K562 (cell line): ENCODE measurements around the gene CCL22. TPM values are rescaled to one million over a fixed set of nuclear protein-coding genes. Genes with fewer than 3 reads are reported as not detected.

Source experiments
- HBP1 ChIP-seq: fragments of 450-650 bp; formaldehyde crosslinking; IDR thresholded peaks from 2 replicates; pipeline ENCODE4 v1.4.0; 2022; ENCODE audit warnings: missing genetic modification characterization
- HDAC1 ChIP-seq, 2 experiments: fragments of 450-650 bp; IDR thresholded peaks; 2 replicates each; pipeline ENCODE4 v1.6.1; 2016 to 2017; ENCODE audit warnings: inconsistent platforms in 1 of 2, mild to moderate bottlenecking in 1 of 2, moderate library complexity in 1 of 2
- HMGXB4 ChIP-seq: sonication (generic); formaldehyde crosslinking; IDR thresholded peaks from 2 replicates; pipeline ENCODE4 v1.8.1; 2023; ENCODE audit warnings: mild to moderate bottlenecking, missing genetic modification reagents
- KDM1A ChIP-seq, 2 experiments: fragments of 450-650 bp; IDR thresholded peaks; 2 replicates each; pipeline ENCODE4 v1.6.1; 2016; ENCODE audit warnings: mild to moderate bottlenecking in 2 of 2
- MAZ ChIP-seq, 2 experiments: fragments of 450-650 bp in 1 of 2; sonication (generic) in 1 of 2; formaldehyde crosslinking; IDR thresholded peaks in 1 of 2; conservative IDR thresholded peaks in 1 of 2; 2 replicates each; pipeline versions ENCODE4 v1.4.0 to v1.5.0; 2020; ENCODE audit warnings: mild to moderate bottlenecking in 1 of 2, missing genetic modification reagents in 1 of 2
- NUFIP1 ChIP-seq: fragments of 450-650 bp; IDR thresholded peaks from 2 replicates; pipeline ENCODE4 v1.6.1; 2018; ENCODE audit not compliant: partially characterized antibody
- RBM22 ChIP-seq: fragments of 200-400 bp; formaldehyde crosslinking; IDR thresholded peaks from 2 replicates; pipeline ENCODE4 v1.6.1; 2018; ENCODE audit warnings: low read length, low read depth; ENCODE audit not compliant: poor library complexity, severe bottlenecking
- RBM39 ChIP-seq: fragments of 200-400 bp; formaldehyde crosslinking; optimal IDR thresholded peaks from 2 replicates; pipeline ENCODE3; 2018; ENCODE audit warnings: low read depth, low read length
- THRB ChIP-seq: fragments of 450-650 bp; formaldehyde crosslinking; conservative IDR thresholded peaks from 2 replicates; pipeline ENCODE4 v1.4.0; 2022; ENCODE audit warnings: mild to moderate bottlenecking, missing genetic modification characterization
- ZNF143 ChIP-seq: sonication (generic); formaldehyde crosslinking; IDR thresholded peaks from 2 replicates; pipeline ENCODE4 v1.9.0; 2022; ENCODE audit warnings: mild to moderate bottlenecking, missing genetic modification reagents
- ZNF699 ChIP-seq: fragments of 250-450 bp; sonication (Bioruptor Pico); IDR thresholded peaks from 2 replicates; pipeline ENCODE4 v1.8.0; 2021; ENCODE audit warnings: mild to moderate bottlenecking, moderate library complexity; ENCODE audit not compliant: insufficient replicate concordance
- ZNF830 ChIP-seq: fragments of 250-450 bp; sonication (Bioruptor Pico); IDR thresholded peaks from 2 replicates; pipeline ENCODE4 v1.5.0; 2021; ENCODE audit warnings: mild to moderate bottlenecking
- polyA plus RNA-seq, 8 experiments: library from polyadenylated mRNA; depleted of rRNA in 4 of 8; stranded (reverse) in 5 of 8; unstranded in 3 of 8; fragments of >200 nt; fragmentation: Nextera tagmentation in 2 of 8; fragmentation: Illumina TruSeq in 1 of 8; extraction: Ambion mirVana in 2 of 8; extraction: Trizol in 1 of 8; gene quantifications; 2 replicates each; pipeline versions ENCODE4 v1.2.1 to v1.2.3, GENCODE V29; 2011 to 2014; ENCODE audit warnings: inconsistent platforms in 1 of 8, missing spikeins in 1 of 8
- total RNA-seq, 7 experiments: library from RNA; depleted of rRNA in 6 of 7; stranded (reverse); fragments of >200 nt in 6 of 7; fragmentation: Illumina TruSeq in 2 of 7; extraction: Trizol in 2 of 7; gene quantifications; 2 replicates each; pipeline versions ENCODE4 v1.2.1 to v1.2.3, GENCODE V29; 2011 to 2021; ENCODE audit warnings: low replicate concordance in 1 of 7

The CCL22 gene
- total and polyA plus RNA-seq, 9 of the 15 experiments (the other 6 are each of a cell fraction or from before 2014, with no cell fraction given) = 0.04 to 0.29 (median 0.06) TPM; not detected in 5

GRCh38 chr16:57407521-57408353 is 49.2 kb downstream of the CCL22 start (continued):
- TF ChIP-seq HMGXB4 (CRISPR knock-in tag) (no peak), HBP1 (CRISPR knock-in tag) (peak; percentile 51; the same call in 1 of the 2 replicates), KDM1A (IDR thresholded peaks at IDR 0.05) (no peak), ZNF699 (CRISPR knock-in tag) (no peak), MAZ (CRISPR knock-in tag; conservative IDR thresholded peaks at IDR 0.05 in 1 of 2, IDR thresholded peaks at IDR 0.05 in 1 of 2) (no peak), RBM39 (no peak), RBM22 (no peak), ZNF143 (CRISPR knock-in tag) (no peak), HDAC1 (IDR thresholded peaks at IDR 0.05) (0 out of 4 replicates have a peak, but pooled peaks of 1 of the 2 experiments have one; percentile 9), ZNF830 (CRISPR knock-in tag) (no peak), THRB (0 out of 2 replicates have a peak, but pooled peaks have one; percentile 3), NUFIP1 (no peak)
